HEK293 (cell line): Measurements from ENCODE around the gene GUCY2D.

Experiments
- CTCF ChIA-PET: fragments of 350-600 bp; formaldehyde crosslinking; extraction: SDS; loops from one replicate; lab custom pipeline; 2021; ENCODE audit warnings: antibody characterized with exemption; lab: Yijun Ruan, JAX
- POLR2A ChIA-PET: fragments of 300-600 bp; formaldehyde crosslinking; extraction: SDS; loops from one replicate; lab custom pipeline; 2020; ENCODE audit warnings: antibody characterized with exemption, inconsistent platforms; lab: Yijun Ruan, JAX
- H3K27ac ChIP-seq: fragments of 200-500 bp; sonication (Bioruptor generic); 2 replicates; pipeline ENCODE4 v1.5.1; 2014; ENCODE audit warnings: low read depth, low read length, control low read depth, inconsistent platforms; ENCODE audit errors: extremely low read depth
- H3K36me3 ChIP-seq, 2 experiments: fragments of 200-500 bp in 1 of 2; sonication (Bioruptor generic) in 1 of 2; 1 replicate in 1 of 2; 2 replicates in 1 of 2; pipeline ENCODE4 v1.5.1; 2014 to 2017; ENCODE audit warnings: inconsistent platforms in 2 of 2, low read length in 2 of 2; ENCODE audit not compliant: control insufficient read depth in 2 of 2, insufficient read depth in 1 of 2
- H3K4me1 ChIP-seq: fragments of 200-500 bp; sonication (Bioruptor generic); 2 replicates; pipeline ENCODE4 v1.5.1; 2014; ENCODE audit warnings: mild to moderate bottlenecking, low read length, inconsistent platforms; ENCODE audit not compliant: control insufficient read depth, insufficient read depth
- H3K4me3 ChIP-seq: 2 replicates; pipeline ENCODE4 v1.5.1; 2011; ENCODE audit warnings: low read depth, mild to moderate bottlenecking, control low read depth, low read length, moderate library complexity
- H3K9me3 ChIP-seq: fragments of 200-500 bp; sonication (Bioruptor generic); 2 replicates; pipeline ENCODE4 v1.5.1; 2014; ENCODE audit warnings: low read depth, low read length, inconsistent platforms; ENCODE audit not compliant: control insufficient read depth, insufficient read depth
- PRDM1 ChIP-seq: fragments of 450-650 bp; formaldehyde crosslinking; IDR thresholded peaks from 2 replicates; pipeline ENCODE4; 2016; ENCODE audit warnings: missing biosample characterization, missing genetic modification characterization
- REPIN1 ChIP-seq: fragments of 450-650 bp; formaldehyde crosslinking; IDR thresholded peaks from 2 replicates; pipeline ENCODE4 v1.5.1; 2017; ENCODE audit warnings: missing biosample characterization, missing genetic modification characterization, low read depth
- SALL2 ChIP-seq: fragments of 450-650 bp; formaldehyde crosslinking; IDR thresholded peaks from 2 replicates; pipeline ENCODE4 v1.5.0; 2017; ENCODE audit warnings: missing biosample characterization, mild to moderate bottlenecking, missing genetic modification characterization, borderline replicate concordance
- SCRT1 ChIP-seq: fragments of 450-650 bp; formaldehyde crosslinking; IDR thresholded peaks from 2 replicates; pipeline ENCODE4 v1.5.1; 2016; ENCODE audit warnings: missing biosample characterization, missing genetic modification characterization, borderline replicate concordance
- ZBTB17 ChIP-seq: fragments of 450-650 bp; formaldehyde crosslinking; IDR thresholded peaks from 2 replicates; pipeline ENCODE4 v1.5.1; 2016; ENCODE audit warnings: missing biosample characterization, missing genetic modification characterization
- ZNF133 ChIP-seq: fragments of 450-650 bp; formaldehyde crosslinking; IDR thresholded peaks from 2 replicates; pipeline ENCODE4 v1.5.1; 2016; ENCODE audit warnings: missing biosample characterization, missing genetic modification characterization
- ZNF174 ChIP-seq: fragments of 450-650 bp; formaldehyde crosslinking; IDR thresholded peaks from 2 replicates; pipeline ENCODE4 v1.5.0; 2017; ENCODE audit warnings: missing biosample characterization, mild to moderate bottlenecking, missing genetic modification characterization
- ZNF175 ChIP-seq: fragments of 450-650 bp; formaldehyde crosslinking; IDR thresholded peaks from 2 replicates; pipeline ENCODE4 v1.5.1; 2016; ENCODE audit warnings: missing biosample characterization, missing genetic modification characterization
- ZNF292 ChIP-seq: fragments of 450-650 bp; formaldehyde crosslinking; IDR thresholded peaks from 2 replicates; pipeline ENCODE4 v1.5.1; 2016; ENCODE audit warnings: low read depth, missing biosample characterization, missing genetic modification characterization, borderline replicate concordance
- ZNF335 ChIP-seq: fragments of 450-650 bp; formaldehyde crosslinking; conservative IDR thresholded peaks from 2 replicates; pipeline ENCODE4 v1.5.1; 2016; ENCODE audit warnings: missing biosample characterization, missing genetic modification characterization
- ZNF426 ChIP-seq: fragments of 450-650 bp; formaldehyde crosslinking; IDR thresholded peaks from 2 replicates; pipeline ENCODE4 v1.5.1; 2017; ENCODE audit warnings: missing biosample characterization, missing genetic modification characterization, mild to moderate bottlenecking, inconsistent platforms, moderate library complexity
- ZNF473 ChIP-seq: fragments of 450-650 bp; formaldehyde crosslinking; IDR thresholded peaks from 2 replicates; pipeline ENCODE4 v1.5.1; 2017; ENCODE audit warnings: missing biosample characterization, missing genetic modification characterization
- ZNF501 ChIP-seq: fragments of 450-650 bp; formaldehyde crosslinking; IDR thresholded peaks from 2 replicates; pipeline ENCODE4 v1.5.1; 2016; ENCODE audit warnings: missing biosample characterization, missing genetic modification characterization
- ZNF529 ChIP-seq: fragments of 450-650 bp; formaldehyde crosslinking; IDR thresholded peaks from 2 replicates; pipeline ENCODE4 v1.5.1; 2017; ENCODE audit warnings: missing genetic modification characterization, missing biosample characterization; ENCODE audit not compliant: insufficient replicate concordance
- ZNF621 ChIP-seq: fragments of 450-650 bp; formaldehyde crosslinking; IDR thresholded peaks from 2 replicates; pipeline ENCODE4 v1.5.1; 2017; ENCODE audit warnings: missing biosample characterization, missing genetic modification characterization
- ZNF658 ChIP-seq: fragments of 450-650 bp; formaldehyde crosslinking; IDR thresholded peaks from 2 replicates; pipeline ENCODE4; 2016; ENCODE audit warnings: missing biosample characterization, missing genetic modification characterization
- ZNF660 ChIP-seq: fragments of 450-650 bp; IDR thresholded peaks from 2 replicates; pipeline ENCODE4 v1.5.1; 2018; ENCODE audit warnings: missing biosample characterization, mild to moderate bottlenecking, missing genetic modification characterization
- ZNF670 ChIP-seq: fragments of 450-650 bp; formaldehyde crosslinking; IDR thresholded peaks from 2 replicates; pipeline ENCODE4 v1.5.1; 2016; ENCODE audit warnings: missing biosample characterization, missing genetic modification characterization, low read depth
- ZNF701 ChIP-seq: fragments of 450-650 bp; formaldehyde crosslinking; IDR thresholded peaks from 2 replicates; pipeline ENCODE4 v1.5.1; 2016; ENCODE audit warnings: missing biosample characterization, missing genetic modification characterization
- ZNF830 ChIP-seq: fragments of 450-650 bp; IDR thresholded peaks from 2 replicates; pipeline ENCODE4 v1.5.0; 2018; ENCODE audit warnings: missing biosample characterization, missing genetic modification characterization, low read depth, mild to moderate bottlenecking, moderate library complexity
- TF ChIP-seq, protein P1 (sequence below): fragments of 450-650 bp; formaldehyde crosslinking; IDR thresholded peaks from 2 replicates; pipeline ENCODE4 v1.5.1; 2016; ENCODE audit warnings: missing biosample characterization, missing genetic modification characterization
- TF ChIP-seq, protein P2 (sequence below): fragments of 450-650 bp; formaldehyde crosslinking; IDR thresholded peaks from 2 replicates; pipeline ENCODE4 v1.5.1; 2016; ENCODE audit warnings: missing biosample characterization, missing genetic modification characterization
- TF ChIP-seq, protein P3 (sequence below): IDR thresholded peaks from 2 replicates; pipeline ENCODE4 v1.6.1; 2011; ENCODE audit warnings: mild to moderate bottlenecking, low read depth, low read length, borderline replicate concordance
- TF ChIP-seq, protein P4 (sequence below): fragments of 450-650 bp; formaldehyde crosslinking; IDR thresholded peaks from 2 replicates; pipeline ENCODE4 v1.5.1; 2017; ENCODE audit warnings: missing biosample characterization, missing genetic modification characterization
- TF ChIP-seq, protein P5 (sequence below): fragments of 450-650 bp; formaldehyde crosslinking; IDR thresholded peaks from 2 replicates; pipeline ENCODE4 v1.5.1; 2016; ENCODE audit warnings: missing biosample characterization, missing genetic modification characterization

GUCY2D gene

DNA sequence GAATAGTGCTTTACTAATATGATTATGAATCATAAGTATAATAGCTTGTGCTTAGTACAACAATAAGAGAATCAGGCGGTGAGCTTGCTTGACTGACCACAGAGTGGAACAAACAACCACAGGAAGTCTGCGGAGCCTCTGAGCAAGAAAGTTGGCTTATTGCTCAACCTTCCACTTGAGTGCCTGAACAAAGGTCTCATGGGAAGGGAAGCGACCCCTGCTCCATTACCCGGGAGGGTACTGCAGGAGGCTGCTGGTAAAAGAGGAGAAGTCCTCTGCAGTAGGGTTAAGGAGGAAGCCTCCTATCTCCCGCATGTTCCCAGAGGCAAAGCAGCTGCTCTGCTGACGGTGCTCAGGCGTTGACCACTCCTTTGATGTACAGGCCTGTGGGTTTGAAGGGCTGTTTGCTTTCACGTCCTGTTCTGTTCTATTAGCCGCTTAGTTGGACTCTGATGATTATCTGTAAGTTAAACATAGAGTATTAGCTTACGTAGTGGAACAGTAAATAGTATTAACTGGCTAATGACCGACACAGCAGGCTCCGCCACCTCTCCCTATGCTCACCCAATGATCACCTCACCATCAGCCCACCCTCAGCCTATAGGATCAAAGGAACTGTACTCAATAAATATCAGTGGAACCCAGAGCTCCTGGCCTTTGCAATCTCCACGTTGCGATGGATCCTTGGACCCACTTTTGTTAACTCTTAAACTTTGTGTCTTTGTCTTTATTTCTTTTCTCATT is 54.0 kb downstream of the GUCY2D start:
- Histone ChIP-seq H3K9me3 (no peaks in the 10 kb centered on the region), H3K4me3 (no peak overlapping the region), H3K27ac (no peak overlapping the region), H3K36me3 (no peaks in the 10 kb centered on the region), H3K4me1 (no peaks in the 10 kb centered on the region)
- ChIA-PET POLR2A (interaction anchor here (0.5 to 1.4 kb wide), 4 partner anchors 23 to 212 kb away, joined by 3 to 4 read pairs (median 4); no protein-coding TSS in a partner anchor), CTCF (interaction anchor here (0.6 to 7.9 kb wide), 41 partner anchors 10 to 1913 kb away, joined by 3 to 214 read pairs (median 8); partner anchors contain the start of genes ALOXE3 and RNF227)
- TF ChIP-seq, protein P1, sequence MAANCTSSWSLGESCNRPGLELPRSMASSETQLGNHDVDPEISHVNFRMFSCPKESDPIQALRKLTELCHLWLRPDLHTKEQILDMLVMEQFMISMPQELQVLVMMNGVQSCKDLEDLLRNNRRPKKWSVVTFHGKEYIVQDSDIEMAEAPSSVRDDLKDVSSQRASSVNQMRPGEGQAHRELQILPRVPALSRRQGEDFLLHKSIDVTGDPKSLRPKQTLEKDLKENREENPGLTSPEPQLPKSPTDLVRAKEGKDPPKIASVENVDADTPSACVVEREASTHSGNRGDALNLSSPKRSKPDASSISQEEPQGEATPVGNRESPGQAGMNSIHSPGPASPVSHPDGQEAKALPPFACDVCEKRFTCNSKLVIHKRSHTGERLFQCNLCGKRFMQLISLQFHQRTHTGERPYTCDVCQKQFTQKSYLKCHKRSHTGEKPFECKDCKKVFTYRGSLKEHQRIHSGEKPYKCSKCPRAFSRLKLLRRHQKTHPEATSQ (tag by site-specific recombination) = no peak
- no peak for TF ChIP-seq ZNF174 (tag by site-specific recombination)
- no peak for TF ChIP-seq ZNF473 (tag by site-specific recombination)
- TF ChIP-seq ZNF670 (tag by site-specific recombination) = no peak
- no peak for TF ChIP-seq ZNF658
- TF ChIP-seq ZNF660 (tag by site-specific recombination) = no peak
- no peak for TF ChIP-seq ZNF621 (tag by site-specific recombination)
- no peak for TF ChIP-seq PRDM1
- no peak for TF ChIP-seq SCRT1 (tag by site-specific recombination)
- no peak for TF ChIP-seq ZBTB17 (tag by site-specific recombination)
- TF ChIP-seq, protein P2, sequence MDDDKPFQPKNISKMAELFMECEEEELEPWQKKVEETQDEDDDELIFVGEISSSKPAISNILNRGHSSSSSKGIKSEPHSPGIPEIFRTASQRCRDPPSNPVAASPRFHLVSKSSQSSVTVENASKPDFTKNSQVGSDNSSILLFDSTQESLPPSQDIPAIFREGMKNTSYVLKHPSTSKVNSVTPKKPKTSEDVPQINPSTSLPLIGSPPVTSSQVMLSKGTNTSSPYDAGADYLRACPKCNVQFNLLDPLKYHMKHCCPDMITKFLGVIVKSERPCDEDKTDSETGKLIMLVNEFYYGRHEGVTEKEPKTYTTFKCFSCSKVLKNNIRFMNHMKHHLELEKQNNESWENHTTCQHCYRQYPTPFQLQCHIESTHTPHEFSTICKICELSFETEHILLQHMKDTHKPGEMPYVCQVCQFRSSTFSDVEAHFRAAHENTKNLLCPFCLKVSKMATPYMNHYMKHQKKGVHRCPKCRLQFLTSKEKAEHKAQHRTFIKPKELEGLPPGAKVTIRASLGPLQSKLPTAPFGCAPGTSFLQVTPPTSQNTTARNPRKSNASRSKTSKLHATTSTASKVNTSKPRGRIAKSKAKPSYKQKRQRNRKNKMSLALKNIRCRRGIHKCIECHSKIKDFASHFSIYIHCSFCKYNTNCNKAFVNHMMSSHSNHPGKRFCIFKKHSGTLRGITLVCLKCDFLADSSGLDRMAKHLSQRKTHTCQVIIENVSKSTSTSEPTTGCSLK (tag by site-specific recombination) = no peak
- no peak for TF ChIP-seq ZNF292 (tag by site-specific recombination)
- TF ChIP-seq ZNF701 (tag by site-specific recombination) = no peak
- no peak for TF ChIP-seq ZNF830 (tag by site-specific recombination)
- TF ChIP-seq REPIN1 (tag by site-specific recombination) = no peak
- TF ChIP-seq ZNF175 (tag by site-specific recombination) = no peak
- TF ChIP-seq ZNF133 (tag by site-specific recombination) = no peak
- TF ChIP-seq ZNF335 = no peak
- no peak for TF ChIP-seq ZNF501 (tag by site-specific recombination)

DNA sequence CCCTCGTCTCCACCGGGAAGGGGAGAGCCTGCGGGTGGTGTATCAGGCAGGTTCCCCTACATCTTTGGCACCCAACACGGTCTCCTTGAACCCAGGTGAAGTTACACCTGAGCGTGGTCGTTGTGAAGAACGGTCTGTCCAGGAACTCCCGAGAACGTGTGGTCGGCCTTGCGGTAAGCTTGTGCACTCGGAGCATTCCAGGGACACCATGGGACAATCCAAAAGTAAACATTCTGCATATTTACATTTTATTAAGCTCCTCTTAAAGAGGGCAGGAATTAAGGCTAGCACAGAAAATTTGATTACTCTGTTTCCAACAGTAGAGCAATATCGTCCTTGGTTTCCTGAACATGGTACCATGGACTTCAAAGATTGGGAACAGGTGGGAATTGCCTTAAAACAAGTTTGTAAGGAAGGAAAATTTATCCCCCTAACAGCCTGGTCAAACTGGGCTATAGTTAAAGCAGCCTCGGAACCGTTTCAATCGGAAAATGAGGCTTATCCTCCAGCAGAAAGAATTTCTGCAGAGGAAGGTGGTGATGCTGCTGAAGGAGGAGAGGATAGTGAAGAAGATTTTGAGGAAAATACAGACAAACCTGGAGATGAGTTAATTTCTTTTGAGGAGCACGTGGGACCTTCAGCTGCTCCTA is 54.7 kb downstream of the GUCY2D start:
- Histone ChIP-seq H3K27ac (no peak overlapping the region), H3K36me3 (no peaks in the 10 kb centered on the region), H3K9me3 (no peaks in the 10 kb centered on the region), H3K4me1 (0 out of 2 replicates have a peak, but pooled peaks cover 2% of the 10 kb centered on the region), H3K4me3 (no peak overlapping the region)
- ChIA-PET CTCF (interaction anchor here (0.6 to 7.9 kb wide), 71 partner anchors 8 to 1205 kb away, joined by 3 to 214 read pairs (median 5); partner anchors contain the start of genes ALOXE3, CNTROB, CYB5D1 and GUCY2D), POLR2A (interaction anchor here (1.2 to 1.5 kb wide), 3 partner anchors 67 to 188 kb away, joined by 3 to 4 read pairs (median 4); no protein-coding TSS in a partner anchor)
- no peak for TF ChIP-seq ZNF529 (tag by site-specific recombination)
- TF ChIP-seq SALL2 = no peak
- TF ChIP-seq, protein P3, sequence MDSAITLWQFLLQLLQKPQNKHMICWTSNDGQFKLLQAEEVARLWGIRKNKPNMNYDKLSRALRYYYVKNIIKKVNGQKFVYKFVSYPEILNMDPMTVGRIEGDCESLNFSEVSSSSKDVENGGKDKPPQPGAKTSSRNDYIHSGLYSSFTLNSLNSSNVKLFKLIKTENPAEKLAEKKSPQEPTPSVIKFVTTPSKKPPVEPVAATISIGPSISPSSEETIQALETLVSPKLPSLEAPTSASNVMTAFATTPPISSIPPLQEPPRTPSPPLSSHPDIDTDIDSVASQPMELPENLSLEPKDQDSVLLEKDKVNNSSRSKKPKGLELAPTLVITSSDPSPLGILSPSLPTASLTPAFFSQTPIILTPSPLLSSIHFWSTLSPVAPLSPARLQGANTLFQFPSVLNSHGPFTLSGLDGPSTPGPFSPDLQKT = no peak
- TF ChIP-seq, protein P4, sequence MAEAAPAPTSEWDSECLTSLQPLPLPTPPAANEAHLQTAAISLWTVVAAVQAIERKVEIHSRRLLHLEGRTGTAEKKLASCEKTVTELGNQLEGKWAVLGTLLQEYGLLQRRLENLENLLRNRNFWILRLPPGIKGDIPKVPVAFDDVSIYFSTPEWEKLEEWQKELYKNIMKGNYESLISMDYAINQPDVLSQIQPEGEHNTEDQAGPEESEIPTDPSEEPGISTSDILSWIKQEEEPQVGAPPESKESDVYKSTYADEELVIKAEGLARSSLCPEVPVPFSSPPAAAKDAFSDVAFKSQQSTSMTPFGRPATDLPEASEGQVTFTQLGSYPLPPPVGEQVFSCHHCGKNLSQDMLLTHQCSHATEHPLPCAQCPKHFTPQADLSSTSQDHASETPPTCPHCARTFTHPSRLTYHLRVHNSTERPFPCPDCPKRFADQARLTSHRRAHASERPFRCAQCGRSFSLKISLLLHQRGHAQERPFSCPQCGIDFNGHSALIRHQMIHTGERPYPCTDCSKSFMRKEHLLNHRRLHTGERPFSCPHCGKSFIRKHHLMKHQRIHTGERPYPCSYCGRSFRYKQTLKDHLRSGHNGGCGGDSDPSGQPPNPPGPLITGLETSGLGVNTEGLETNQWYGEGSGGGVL = no peak
- TF ChIP-seq, protein P5, sequence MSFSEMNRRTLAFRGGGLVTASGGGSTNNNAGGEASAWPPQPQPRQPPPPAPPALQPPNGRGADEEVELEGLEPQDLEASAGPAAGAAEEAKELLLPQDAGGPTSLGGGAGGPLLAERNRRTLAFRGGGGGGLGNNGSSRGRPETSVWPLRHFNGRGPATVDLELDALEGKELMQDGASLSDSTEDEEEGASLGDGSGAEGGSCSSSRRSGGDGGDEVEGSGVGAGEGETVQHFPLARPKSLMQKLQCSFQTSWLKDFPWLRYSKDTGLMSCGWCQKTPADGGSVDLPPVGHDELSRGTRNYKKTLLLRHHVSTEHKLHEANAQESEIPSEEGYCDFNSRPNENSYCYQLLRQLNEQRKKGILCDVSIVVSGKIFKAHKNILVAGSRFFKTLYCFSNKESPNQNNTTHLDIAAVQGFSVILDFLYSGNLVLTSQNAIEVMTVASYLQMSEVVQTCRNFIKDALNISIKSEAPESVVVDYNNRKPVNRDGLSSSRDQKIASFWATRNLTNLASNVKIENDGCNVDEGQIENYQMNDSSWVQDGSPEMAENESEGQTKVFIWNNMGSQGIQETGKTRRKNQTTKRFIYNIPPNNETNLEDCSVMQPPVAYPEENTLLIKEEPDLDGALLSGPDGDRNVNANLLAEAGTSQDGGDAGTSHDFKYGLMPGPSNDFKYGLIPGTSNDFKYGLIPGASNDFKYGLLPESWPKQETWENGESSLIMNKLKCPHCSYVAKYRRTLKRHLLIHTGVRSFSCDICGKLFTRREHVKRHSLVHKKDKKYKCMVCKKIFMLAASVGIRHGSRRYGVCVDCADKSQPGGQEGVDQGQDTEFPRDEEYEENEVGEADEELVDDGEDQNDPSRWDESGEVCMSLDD (tag by site-specific recombination) = no peak
- no peak for TF ChIP-seq ZNF426
